ENCODE results near the gene VHLL. TPM values are rescaled to one million over a fixed set of nuclear protein-coding genes. Genes with fewer than 3 reads are reported as not detected.
A peak's percentile ranks its signal among the peaks of the same experiment; 100 is the strongest.

VHLL gene
- polyA plus RNA-seq, 3 donors, result not detected

GRCh38 chr1:156316909-156317308 lies 17.8 kb upstream of the VHLL start:
- Histone ChIP-seq H3K27me3 (ENCODE audit: control insufficient read depth in 2 of 2, insufficient read depth in 2 of 2, low read length in 2 of 2) (no peaks in the 10 kb centered on the region), H3K4me3 (replicated peaks in 1 of 3; ENCODE audit: low read depth in 2 of 3, low read length in 3 of 3) (no peak overlapping the region), H3K36me3 (replicated peaks in 1 of 2; ENCODE audit: control insufficient read depth in 1 of 2, insufficient read depth in 2 of 2, low read length in 2 of 2) (peaks cover 84 to 100% of the 10 kb centered on the region in 2 donors), H3K79me2 (ENCODE audit: insufficient read depth, low read length) (no peaks in the 10 kb centered on the region), H4K20me1 (ENCODE audit: insufficient read depth, low read length) (peaks cover 12% of the 10 kb centered on the region), H2AFZ (ENCODE audit: insufficient read depth, low read depth, low read length, poor library complexity, severe bottlenecking) (no peak overlapping the region), H3K4me2 (replicated peaks; ENCODE audit: extremely low read depth, low read length, poor library complexity, severe bottlenecking) (no peak overlapping the region), H3K9me3 (replicated peaks in 1 of 2; ENCODE audit: control insufficient read depth in 1 of 2, insufficient read depth in 1 of 2, low read length in 2 of 2) (no peaks in the 10 kb centered on the region), H3K27ac (ENCODE audit: low read depth in 1 of 2, low read length in 2 of 2) (no peak overlapping the region), H3K9ac (ENCODE audit: insufficient read depth, low read length, poor library complexity, severe bottlenecking) (no peak overlapping the region), H3K4me1 (ENCODE audit: control insufficient read depth in 1 of 2, insufficient read depth in 2 of 2, low read length in 2 of 2) (no peaks in the 10 kb centered on the region)
- Mint-ChIP-seq H3K9me3 (peaks cover 0 to 5% (median 0%) of the 10 kb centered on the region in 7 donors), H3K36me3 (peaks cover 80 to 94% of the 10 kb centered on the region in 2 donors), H3K27ac (no peak overlapping the region), H3K27me3 (ENCODE audit: low read depth in 3 of 3) (peaks cover 0 to 1% (median 0%) of the 10 kb centered on the region in 3 donors), H3K4me1 (peaks cover 5% of the 10 kb centered on the region), H3K4me3 (no peak overlapping the region)
- TF ChIP-seq CTCF (IDR thresholded peaks at IDR 0.05), result no peak
- intact Hi-C loops (cut with micrococcal nuclease), result loop anchor here in 1 of 2 donors (5.0 to 10.0 kb wide), 2 partner anchors 170 to 242 kb away; no protein-coding TSS in a partner anchor
- WGBS (ENCODE audit: insufficient coverage), result 90% methylated on average over 4 of the region's 7 CpGs
- no peak for DNase-seq

GRCh38 chr1:156310962-156311361 lies 11.9 kb upstream of the VHLL start:
- Mint-ChIP-seq H3K4me3 (no peak overlapping the region), H3K4me1 (peaks cover 13% of the 10 kb centered on the region), H3K27me3 (ENCODE audit: low read depth in 3 of 3) (peaks cover 0 to 1% (median 0%) of the 10 kb centered on the region in 3 donors), H3K9me3 (peaks cover 0 to 5% (median 0%) of the 10 kb centered on the region in 7 donors), H3K27ac (peak overlapping the region in 3 of 7 donors; percentile 2 to 46 (median 24)), H3K36me3 (peaks cover 79 to 99% of the 10 kb centered on the region in 2 donors)
- no peak overlapping the region for H3K4me3 ChIP-seq (replicated peaks in 1 of 3; ENCODE audit: low read depth in 2 of 3, low read length in 3 of 3)
- no peak overlapping the region for H3K4me2 ChIP-seq (replicated peaks; ENCODE audit: extremely low read depth, low read length, poor library complexity, severe bottlenecking)
- peaks cover 10% of the 10 kb centered on the region in 2 donors for H3K4me1 ChIP-seq (ENCODE audit: control insufficient read depth in 1 of 2, insufficient read depth in 2 of 2, low read length in 2 of 2)
- no peak overlapping the region for H3K9ac ChIP-seq (ENCODE audit: insufficient read depth, low read length, poor library complexity, severe bottlenecking)
- DNase-seq, result peak in 1 of 3 donors; percentile 27
- H3K27me3 ChIP-seq (ENCODE audit: control insufficient read depth in 2 of 2, insufficient read depth in 2 of 2, low read length in 2 of 2), result no peaks in the 10 kb centered on the region
- peak overlapping the region in 1 of 2 donors; percentile 40 for H3K27ac ChIP-seq (ENCODE audit: low read depth in 1 of 2, low read length in 2 of 2)
- H3K79me2 ChIP-seq (ENCODE audit: insufficient read depth, low read length), result no peaks in the 10 kb centered on the region
- no peaks in the 10 kb centered on the region for H3K9me3 ChIP-seq (replicated peaks in 1 of 2; ENCODE audit: control insufficient read depth in 1 of 2, insufficient read depth in 1 of 2, low read length in 2 of 2)
- no peak for TF ChIP-seq CTCF (IDR thresholded peaks at IDR 0.05)
- H3K36me3 ChIP-seq (replicated peaks in 1 of 2; ENCODE audit: control insufficient read depth in 1 of 2, insufficient read depth in 2 of 2, low read length in 2 of 2), result peaks cover 74 to 95% of the 10 kb centered on the region in 2 donors
- 35% methylated on average over 5 of the region's 6 CpGs for WGBS (ENCODE audit: insufficient coverage)
- H2AFZ ChIP-seq (ENCODE audit: insufficient read depth, low read depth, low read length, poor library complexity, severe bottlenecking), result no peak overlapping the region
- H4K20me1 ChIP-seq (ENCODE audit: insufficient read depth, low read length), result no peaks in the 10 kb centered on the region
- intact Hi-C loops (cut with micrococcal nuclease), result loop anchor here in 1 of 2 donors (10.0 kb wide), 1 partner anchor 236 kb away; no protein-coding TSS in a partner anchor
